Retina (tissue), 1 donor: ENCODE results near the gene PIK3R5.
"Not testable (repeated sequence)": the region's sequence is repeated elsewhere in the genome, so short reads cannot be mapped to it uniquely, and the experiment has no call there.

Experiments used
- DNase-seq: peaks from one replicate; pipeline ENCODE4 v3.0.0-alpha.2; 2016

PIK3R5 gene

GRCh38 chr17:8965394-8966168 lies at the start of gene PIK3R5:
PIK3R5 (minus strand) TSS chr17:8965707; CDS start chr17:8911494, 54,213 bp downstream.
- peak; percentile 44 for DNase-seq

- no peak for DNase-seq
Observed at GRCh38 chr17:9011001-9011400, 45.5 kb upstream of the PIK3R5 start.

GRCh38 chr17:9009737-9010136 lies 44.2 kb upstream of the PIK3R5 start:
- DNase-seq, result no peak

- DNase-seq, result no peak
Observed at GRCh38 chr17:9009096-9009495, 43.6 kb upstream of the PIK3R5 start.

GRCh38 chr17:9007052-9007714 lies 41.7 kb upstream of the PIK3R5 start:
- no peak for DNase-seq

GRCh38 chr17:9006175-9006767 lies 40.8 kb upstream of the PIK3R5 start:
- DNase-seq, result no peak

- DNase-seq, result no peak
Observed at GRCh38 chr17:9004961-9005285, 39.4 kb upstream of the PIK3R5 start.

- DNase-seq, result no peak
Observed at GRCh38 chr17:9004132-9004960, 38.8 kb upstream of the PIK3R5 start.

- peak; percentile 73 for DNase-seq
Observed at GRCh38 chr17:9003355-9004131, 38.0 kb upstream of the PIK3R5 start.

- peak; percentile 66 for DNase-seq
Observed at GRCh38 chr17:9002606-9003354, 37.3 kb upstream of the PIK3R5 start.

- peak; percentile 45 for DNase-seq
Observed at GRCh38 chr17:9002227-9002605, 36.7 kb upstream of the PIK3R5 start.

GRCh38 chr17:9001559-9001958 lies 36.1 kb upstream of the PIK3R5 start:
- DNase-seq, result no peak

GRCh38 chr17:8997994-8998628 lies 32.6 kb upstream of the PIK3R5 start:
- DNase-seq, result peak; percentile 46

GRCh38 chr17:8995711-8996110 lies 30.2 kb upstream of the PIK3R5 start:
- DNase-seq, result no peak

GRCh38 chr17:8994319-8994718 lies 28.8 kb upstream of the PIK3R5 start:
- peak; percentile 61 for DNase-seq

- peak; percentile 46 for DNase-seq
Observed at GRCh38 chr17:8991514-8992285, 26.2 kb upstream of the PIK3R5 start.

GRCh38 chr17:8988263-8988935 lies 22.9 kb upstream of the PIK3R5 start:
- DNase-seq, result not testable (repeated sequence)

GRCh38 chr17:8986295-8986694 lies 20.8 kb upstream of the PIK3R5 start:
- DNase-seq, result no peak

GRCh38 chr17:8985054-8985701 lies 19.7 kb upstream of the PIK3R5 start:
- DNase-seq, result no peak
